ENCODE measurements around the gene FUOM.

Gene FUOM

GRCh38 chr10:133338080-133339071 is 19.4 kb downstream of the FUOM start:
- 100% methylated on average over 9 of the region's 10 CpGs for WGBS (ENCODE audit: insufficient coverage, insufficient read length)
- Histone ChIP-seq H3K4me3 (ENCODE audit: low read length) (no peak overlapping the region), H3K36me3 (ENCODE audit: control insufficient read depth, insufficient read depth, low read length) (peaks cover 2% of the 10 kb centered on the region; the same call in 1 of the 2 replicates), H3K27me3 (ENCODE audit: control insufficient read depth, insufficient read depth, low read length) (peaks cover 30% of the 10 kb centered on the region; the same call in 1 of the 2 replicates), H3K27ac (ENCODE audit: low read length) (no peak overlapping the region), H3K4me1 (ENCODE audit: control insufficient read depth, insufficient read depth, low read length) (peaks cover 4% of the 10 kb centered on the region; the same call in 1 of the 2 replicates), H3K9me3 (ENCODE audit: control insufficient read depth, insufficient read depth, low read length) (no peaks in the 10 kb centered on the region)
- no peak for DNase-seq (ENCODE audit: low read depth, low spot score)

- 100% methylated on average over 3 of the region's 3 CpGs for WGBS (ENCODE audit: insufficient coverage, insufficient read length)
- no peak overlapping the region for H3K4me3 ChIP-seq (ENCODE audit: low read length)
- H3K27ac ChIP-seq (ENCODE audit: low read length) = no peak overlapping the region
- DNase-seq (ENCODE audit: low read depth, low spot score) = no peak
- H3K27me3 ChIP-seq (ENCODE audit: control insufficient read depth, insufficient read depth, low read length) = peaks cover 36% of the 10 kb centered on the region; the same call in 1 of the 2 replicates
- H3K36me3 ChIP-seq (ENCODE audit: control insufficient read depth, insufficient read depth, low read length) = peaks cover 2% of the 10 kb centered on the region; the same call in 1 of the 2 replicates
- peaks cover 2% of the 10 kb centered on the region; the same call in 1 of the 2 replicates for H3K4me1 ChIP-seq (ENCODE audit: control insufficient read depth, insufficient read depth, low read length)
- H3K9me3 ChIP-seq (ENCODE audit: control insufficient read depth, insufficient read depth, low read length) = no peaks in the 10 kb centered on the region
Observed at GRCh38 chr10:133337370-133337725, 20.5 kb downstream of the FUOM start.

DNA sequence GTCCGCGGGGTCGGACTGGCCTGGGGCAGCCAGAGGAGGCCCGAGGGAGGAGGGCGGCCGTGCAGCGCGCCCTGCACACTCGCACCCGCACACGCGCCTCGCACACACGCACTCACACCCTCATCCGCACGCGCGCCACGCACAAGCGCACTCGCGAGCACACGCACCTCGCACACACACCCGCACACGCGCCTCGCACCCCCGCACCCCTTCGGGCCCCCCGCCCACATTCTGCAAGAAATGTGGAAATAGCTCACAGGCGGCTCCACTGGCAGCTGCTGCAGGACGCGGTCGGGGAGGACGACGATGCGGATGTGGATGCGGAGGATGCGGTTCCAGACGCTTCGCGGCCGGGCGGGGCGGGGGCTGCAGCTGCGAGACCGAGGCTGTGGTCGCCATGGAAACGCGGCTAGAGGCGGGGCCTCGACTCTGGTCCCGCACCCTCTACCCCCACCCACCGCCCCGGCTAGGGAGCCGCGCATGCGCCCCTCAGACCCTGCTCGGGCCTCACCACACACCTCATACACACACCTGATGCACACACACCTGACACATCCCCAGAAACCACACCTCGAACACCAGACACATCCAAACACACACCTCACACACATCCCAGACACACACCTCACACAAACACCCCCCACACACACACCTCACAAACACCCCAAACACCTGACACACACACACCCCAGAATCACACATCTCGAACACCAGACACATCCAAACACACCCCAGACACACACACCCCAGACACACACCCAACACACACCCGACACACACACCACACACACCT is 21.0 kb downstream of the FUOM start, which contains the start of gene CALY:
Gene CALY, minus strand, starts transcription at position 320 of the 793 bp plus-strand sequence. CDS start 7,907 bp downstream, outside the sequence.
- Histone ChIP-seq H3K4me3 (ENCODE audit: low read length) (no peak within 1 kb of the TSS), H3K36me3 (ENCODE audit: control insufficient read depth, insufficient read depth, low read length) (peaks cover 2% of the 10 kb centered on the region; the same call in 1 of the 2 replicates), H3K27me3 (ENCODE audit: control insufficient read depth, insufficient read depth, low read length) (peaks cover 40% of the 10 kb centered on the region; the same call in 1 of the 2 replicates), H3K9me3 (ENCODE audit: control insufficient read depth, insufficient read depth, low read length) (no peaks in the 10 kb centered on the region), H3K4me1 (ENCODE audit: control insufficient read depth, insufficient read depth, low read length) (peaks cover 2% of the 10 kb centered on the region; the same call in 1 of the 2 replicates), H3K27ac (ENCODE audit: low read length) (no peak within 1 kb of the TSS)
- DNase-seq (ENCODE audit: low read depth, low spot score) = no peak
- WGBS (ENCODE audit: insufficient coverage, insufficient read length) = no CpG with 5 or more reads among the region's 63 CpGs

- Histone ChIP-seq H3K9me3 (ENCODE audit: control insufficient read depth, insufficient read depth, low read length) (no peaks in the 10 kb centered on the region), H3K4me1 (ENCODE audit: control insufficient read depth, insufficient read depth, low read length) (peaks cover 2% of the 10 kb centered on the region; the same call in 1 of the 2 replicates), H3K36me3 (ENCODE audit: control insufficient read depth, insufficient read depth, low read length) (peaks cover 2% of the 10 kb centered on the region; the same call in 1 of the 2 replicates), H3K4me3 (ENCODE audit: low read length) (no peak overlapping the region), H3K27ac (ENCODE audit: low read length) (no peak overlapping the region), H3K27me3 (ENCODE audit: control insufficient read depth, insufficient read depth, low read length) (peaks cover 40% of the 10 kb centered on the region; the same call in 1 of the 2 replicates)
- no CpG with 5 or more reads among the region's 41 CpGs for WGBS (ENCODE audit: insufficient coverage, insufficient read length)
- DNase-seq (ENCODE audit: low read depth, low spot score) = no peak
Observed at GRCh38 chr10:133336118-133336576, 21.7 kb downstream of the FUOM start.

DNA sequence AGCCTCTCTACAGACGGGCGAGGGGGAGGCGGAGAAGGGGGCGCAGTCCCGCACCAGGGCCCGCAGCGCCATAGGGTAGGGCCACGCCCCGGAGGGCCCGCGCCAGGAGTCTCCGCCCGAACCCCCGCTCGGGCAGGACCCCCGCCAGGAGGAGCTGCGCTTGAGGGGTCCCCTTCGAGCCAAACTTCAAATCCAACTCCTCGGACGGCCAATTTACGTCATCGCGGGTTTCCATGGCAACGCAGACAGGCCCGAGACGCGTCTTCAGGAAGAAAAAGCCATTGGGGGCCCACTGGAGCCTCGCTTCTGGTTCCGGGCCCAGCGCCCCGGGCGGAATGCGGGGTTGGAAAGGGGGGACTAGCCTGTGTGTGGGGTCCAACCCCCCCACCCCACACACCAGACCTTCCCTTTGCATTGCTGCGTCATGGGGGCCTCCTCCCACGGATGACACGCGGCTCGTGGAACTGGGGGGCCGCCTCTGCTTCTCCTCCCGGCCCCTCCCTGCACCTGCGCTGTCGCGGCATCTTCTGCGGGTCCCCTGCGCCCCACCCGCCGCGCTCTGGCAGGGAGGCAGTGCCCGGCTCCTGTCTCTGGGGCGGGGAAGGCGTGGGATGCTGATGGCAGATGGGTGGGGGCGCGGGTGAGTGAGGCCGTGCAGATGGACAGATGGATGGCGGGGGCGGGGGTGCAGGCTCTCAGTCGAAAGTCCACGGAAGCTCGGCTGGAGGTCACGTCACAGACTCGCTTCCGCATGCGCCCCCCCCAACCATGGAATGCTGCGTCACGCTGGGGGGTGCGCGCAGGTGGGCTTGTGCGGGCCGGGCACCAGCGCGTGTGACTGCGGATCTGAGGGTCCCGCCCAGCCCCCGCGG is 22.3 kb downstream of the FUOM start:
- no peaks in the 10 kb centered on the region for H3K9me3 ChIP-seq (ENCODE audit: control insufficient read depth, insufficient read depth, low read length)
- peak overlapping the region; percentile 31; the same call in 1 of the 2 replicates for H3K4me3 ChIP-seq (ENCODE audit: low read length)
- peaks cover 2% of the 10 kb centered on the region; the same call in 1 of the 2 replicates for H3K36me3 ChIP-seq (ENCODE audit: control insufficient read depth, insufficient read depth, low read length)
- no peak overlapping the region for H3K27ac ChIP-seq (ENCODE audit: low read length)
- WGBS (ENCODE audit: insufficient coverage, insufficient read length) = no CpG with 5 or more reads among the region's 75 CpGs
- H3K4me1 ChIP-seq (ENCODE audit: control insufficient read depth, insufficient read depth, low read length) = peaks cover 2% of the 10 kb centered on the region; the same call in 1 of the 2 replicates
- peaks cover 40% of the 10 kb centered on the region; the same call in 1 of the 2 replicates for H3K27me3 ChIP-seq (ENCODE audit: control insufficient read depth, insufficient read depth, low read length)
- no peak for DNase-seq (ENCODE audit: low read depth, low spot score)

DNA sequence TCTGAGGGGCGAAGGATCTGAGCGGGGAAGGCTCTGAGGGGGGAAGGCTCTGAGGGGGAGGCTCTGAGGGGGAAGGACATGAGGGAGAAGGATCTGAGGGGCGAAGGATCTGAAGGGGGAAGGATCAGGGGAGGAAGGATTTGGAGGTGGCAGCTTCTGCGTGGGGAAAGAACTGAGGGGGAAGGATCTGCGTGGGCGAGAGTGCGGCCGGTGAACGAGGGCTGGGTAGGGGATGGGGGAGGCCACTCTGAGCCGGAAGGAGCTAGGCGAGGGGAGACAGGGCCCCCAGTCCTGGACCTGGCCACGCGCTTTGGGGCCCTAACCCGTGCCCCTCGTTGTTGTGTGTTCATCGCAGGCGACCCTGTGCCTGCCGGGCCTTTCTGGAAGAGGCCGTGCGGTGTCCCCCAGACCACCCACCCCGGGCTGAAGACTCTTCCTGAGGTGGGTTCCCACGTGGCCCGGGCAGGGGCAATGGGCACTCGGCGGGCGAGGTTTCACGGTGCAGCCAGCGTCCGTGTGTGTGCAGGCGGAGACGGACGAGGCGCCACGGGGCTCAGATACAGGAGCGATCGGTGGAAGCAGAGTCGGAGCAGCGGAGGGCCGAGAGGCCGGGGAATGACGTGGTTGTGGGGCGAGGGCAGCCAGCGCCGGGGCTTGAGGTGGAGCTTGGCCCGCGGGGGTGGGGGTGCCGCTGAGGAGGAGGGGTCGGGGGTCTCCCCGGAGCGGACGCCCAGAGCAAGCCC is 23.1 kb downstream of the FUOM start:
- peaks cover 2% of the 10 kb centered on the region; the same call in 1 of the 2 replicates for H3K36me3 ChIP-seq (ENCODE audit: control insufficient read depth, insufficient read depth, low read length)
- DNase-seq (ENCODE audit: low read depth, low spot score) = no peak
- H3K4me1 ChIP-seq (ENCODE audit: control insufficient read depth, insufficient read depth, low read length) = peaks cover 2% of the 10 kb centered on the region; the same call in 1 of the 2 replicates
- no peak overlapping the region for H3K27ac ChIP-seq (ENCODE audit: low read length)
- H3K9me3 ChIP-seq (ENCODE audit: control insufficient read depth, insufficient read depth, low read length) = no peaks in the 10 kb centered on the region
- H3K4me3 ChIP-seq (ENCODE audit: low read length) = peak overlapping the region; percentile 31; the same call in 1 of the 2 replicates
- no CpG with 5 or more reads among the region's 51 CpGs for WGBS (ENCODE audit: insufficient coverage, insufficient read length)
- H3K27me3 ChIP-seq (ENCODE audit: control insufficient read depth, insufficient read depth, low read length) = peaks cover 40% of the 10 kb centered on the region; the same call in 1 of the 2 replicates

DNA sequence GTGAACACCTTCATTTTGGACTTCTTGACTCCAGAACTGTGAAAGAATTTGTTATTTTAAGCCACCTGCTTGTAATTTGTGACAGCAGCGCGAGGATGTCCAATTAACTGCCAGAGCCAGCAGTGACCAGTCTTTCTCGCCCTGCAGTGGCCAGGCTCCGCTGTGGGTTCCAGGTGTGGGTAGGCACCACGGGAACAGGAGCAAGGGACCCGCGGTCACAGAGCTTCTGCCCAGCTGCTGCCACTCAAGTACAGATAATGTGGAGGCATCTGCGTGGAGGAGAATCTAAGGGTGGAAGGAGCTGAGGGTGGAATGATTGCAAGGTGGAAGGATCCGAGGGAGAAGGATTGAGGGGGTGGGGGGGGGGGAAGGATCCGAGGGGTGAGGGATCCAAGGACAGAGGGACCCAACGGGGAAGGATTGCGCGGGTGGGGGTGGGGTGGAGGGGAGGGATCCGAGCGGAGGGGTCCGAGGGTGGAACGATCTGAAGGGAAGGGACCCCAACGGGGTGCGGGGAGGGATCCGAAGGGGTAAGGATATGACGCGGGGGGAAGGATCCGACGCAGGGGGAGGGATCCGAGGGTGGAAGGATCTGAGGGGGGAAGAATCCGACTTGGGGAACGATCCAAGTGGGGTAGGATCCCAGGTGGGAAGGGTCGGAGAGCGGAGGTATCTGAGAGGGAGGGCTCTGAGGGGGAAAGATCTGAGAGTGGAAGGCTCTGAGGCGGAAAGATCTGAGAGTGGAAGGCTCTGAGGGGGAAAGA is 24.7 kb downstream of the FUOM start:
- peaks cover 43% of the 10 kb centered on the region; the same call in 1 of the 2 replicates for H3K27me3 ChIP-seq (ENCODE audit: control insufficient read depth, insufficient read depth, low read length)
- no peak overlapping the region for H3K4me3 ChIP-seq (ENCODE audit: low read length)
- no CpG with 5 or more reads among the region's 30 CpGs for WGBS (ENCODE audit: insufficient coverage, insufficient read length)
- H3K9me3 ChIP-seq (ENCODE audit: control insufficient read depth, insufficient read depth, low read length) = no peaks in the 10 kb centered on the region
- peaks cover 2% of the 10 kb centered on the region; the same call in 1 of the 2 replicates for H3K36me3 ChIP-seq (ENCODE audit: control insufficient read depth, insufficient read depth, low read length)
- DNase-seq (ENCODE audit: low read depth, low spot score) = no peak
- no peak overlapping the region for H3K27ac ChIP-seq (ENCODE audit: low read length)
- H3K4me1 ChIP-seq (ENCODE audit: control insufficient read depth, insufficient read depth, low read length) = peaks cover 2% of the 10 kb centered on the region; the same call in 1 of the 2 replicates

DNA sequence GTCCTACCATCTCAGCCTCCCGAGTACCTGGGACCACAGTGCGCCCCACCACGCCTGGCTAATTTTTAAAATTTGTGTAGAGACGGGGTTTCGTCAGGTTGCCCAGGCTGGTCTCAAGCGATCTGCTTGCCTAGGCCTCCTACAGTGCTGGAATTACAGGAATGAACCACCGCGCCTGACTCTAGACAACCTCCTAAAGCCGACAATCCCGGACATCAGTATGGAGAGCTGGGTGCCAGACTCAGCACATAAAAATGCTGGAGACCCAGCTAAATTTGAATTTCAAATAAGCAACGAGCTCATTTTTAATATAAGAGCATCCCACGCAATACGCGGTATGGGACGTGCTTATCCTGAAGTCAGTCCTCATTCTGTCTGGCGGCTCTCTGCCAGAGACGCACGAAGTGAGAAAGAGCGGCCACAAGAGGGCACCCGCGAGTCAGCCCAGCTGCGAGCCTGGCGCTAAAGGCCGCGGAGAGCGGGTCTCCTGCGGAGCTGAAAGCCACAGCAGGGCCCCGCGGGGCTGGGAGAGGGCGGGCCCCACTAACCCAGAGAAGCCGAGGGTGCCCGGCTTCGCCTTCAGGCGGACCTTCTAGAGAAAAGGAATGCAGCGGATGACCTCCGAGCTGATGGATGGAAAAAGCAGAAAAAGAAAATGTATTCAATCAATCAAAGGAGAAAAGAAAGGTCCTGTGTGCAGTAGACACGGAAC is 28.2 kb downstream of the FUOM start:
- Histone ChIP-seq H3K27ac (ENCODE audit: low read length) (no peak overlapping the region), H3K9me3 (ENCODE audit: control insufficient read depth, insufficient read depth, low read length) (no peaks in the 10 kb centered on the region), H3K27me3 (ENCODE audit: control insufficient read depth, insufficient read depth, low read length) (peaks cover 22% of the 10 kb centered on the region; the same call in 1 of the 2 replicates), H3K4me3 (ENCODE audit: low read length) (no peak overlapping the region), H3K36me3 (ENCODE audit: control insufficient read depth, insufficient read depth, low read length) (no peaks in the 10 kb centered on the region), H3K4me1 (ENCODE audit: control insufficient read depth, insufficient read depth, low read length) (no peaks in the 10 kb centered on the region)
- WGBS (ENCODE audit: insufficient coverage, insufficient read length) = no CpG with 5 or more reads among the region's 37 CpGs
- peak; percentile 74 for DNase-seq (ENCODE audit: low read depth, low spot score)

Measured in iPS DF 6.9 (cell line).